ENCODE data around the gene CCDC24.

DNA sequence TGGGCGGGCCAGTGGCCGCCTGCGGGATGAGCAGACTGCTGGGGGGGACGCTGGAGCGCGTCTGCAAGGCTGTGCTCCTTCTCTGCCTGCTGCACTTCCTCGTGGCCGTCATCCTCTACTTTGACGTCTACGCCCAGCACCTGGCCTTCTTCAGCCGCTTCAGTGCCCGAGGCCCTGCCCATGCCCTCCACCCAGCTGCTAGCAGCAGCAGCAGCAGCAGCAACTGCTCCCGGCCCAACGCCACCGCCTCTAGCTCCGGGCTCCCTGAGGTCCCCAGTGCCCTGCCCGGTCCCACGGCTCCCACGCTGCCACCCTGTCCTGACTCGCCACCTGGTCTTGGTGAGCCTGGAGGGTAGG lies 10.3 kb upstream of the CCDC24 start:
- TF ChIP-seq, protein P1, sequence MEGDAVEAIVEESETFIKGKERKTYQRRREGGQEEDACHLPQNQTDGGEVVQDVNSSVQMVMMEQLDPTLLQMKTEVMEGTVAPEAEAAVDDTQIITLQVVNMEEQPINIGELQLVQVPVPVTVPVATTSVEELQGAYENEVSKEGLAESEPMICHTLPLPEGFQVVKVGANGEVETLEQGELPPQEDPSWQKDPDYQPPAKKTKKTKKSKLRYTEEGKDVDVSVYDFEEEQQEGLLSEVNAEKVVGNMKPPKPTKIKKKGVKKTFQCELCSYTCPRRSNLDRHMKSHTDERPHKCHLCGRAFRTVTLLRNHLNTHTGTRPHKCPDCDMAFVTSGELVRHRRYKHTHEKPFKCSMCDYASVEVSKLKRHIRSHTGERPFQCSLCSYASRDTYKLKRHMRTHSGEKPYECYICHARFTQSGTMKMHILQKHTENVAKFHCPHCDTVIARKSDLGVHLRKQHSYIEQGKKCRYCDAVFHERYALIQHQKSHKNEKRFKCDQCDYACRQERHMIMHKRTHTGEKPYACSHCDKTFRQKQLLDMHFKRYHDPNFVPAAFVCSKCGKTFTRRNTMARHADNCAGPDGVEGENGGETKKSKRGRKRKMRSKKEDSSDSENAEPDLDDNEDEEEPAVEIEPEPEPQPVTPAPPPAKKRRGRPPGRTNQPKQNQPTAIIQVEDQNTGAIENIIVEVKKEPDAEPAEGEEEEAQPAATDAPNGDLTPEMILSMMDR (IDR thresholded peaks at IDR 0.05 in 4 of 5, conservative IDR thresholded peaks at IDR 0.05 in 1 of 5) = no peak
- TF ChIP-seq POLR2A (IDR thresholded peaks at IDR 0.05) = no peak

All from gastrocnemius medialis (tissue), 4 donors.